HEK293 (cell line): Measurements from ENCODE around the gene KCNMA1.
A peak's percentile ranks its signal among the peaks of the same experiment; 100 is the strongest.

Experiments used
- CTCF ChIA-PET: fragments of 350-600 bp; formaldehyde crosslinking; extraction: SDS; loops from one replicate; lab custom pipeline; 2021; ENCODE audit warnings: antibody characterized with exemption; lab: Yijun Ruan, JAX
- POLR2A ChIA-PET: fragments of 300-600 bp; formaldehyde crosslinking; extraction: SDS; loops from one replicate; lab custom pipeline; 2020; ENCODE audit warnings: antibody characterized with exemption, inconsistent platforms; lab: Yijun Ruan, JAX
- H3K27ac ChIP-seq: fragments of 200-500 bp; sonication (Bioruptor generic); 2 replicates; pipeline ENCODE4 v1.5.1; 2014; ENCODE audit warnings: low read depth, low read length, control low read depth, inconsistent platforms; ENCODE audit errors: extremely low read depth
- H3K36me3 ChIP-seq, 2 experiments: fragments of 200-500 bp in 1 of 2; sonication (Bioruptor generic) in 1 of 2; 1 replicate in 1 of 2; 2 replicates in 1 of 2; pipeline ENCODE4 v1.5.1; 2014 to 2017; ENCODE audit warnings: inconsistent platforms in 2 of 2, low read length in 2 of 2; ENCODE audit not compliant: control insufficient read depth in 2 of 2, insufficient read depth in 1 of 2
- H3K4me1 ChIP-seq: fragments of 200-500 bp; sonication (Bioruptor generic); 2 replicates; pipeline ENCODE4 v1.5.1; 2014; ENCODE audit warnings: mild to moderate bottlenecking, low read length, inconsistent platforms; ENCODE audit not compliant: control insufficient read depth, insufficient read depth
- H3K4me3 ChIP-seq: 2 replicates; pipeline ENCODE4 v1.5.1; 2011; ENCODE audit warnings: low read depth, mild to moderate bottlenecking, control low read depth, low read length, moderate library complexity
- H3K9me3 ChIP-seq: fragments of 200-500 bp; sonication (Bioruptor generic); 2 replicates; pipeline ENCODE4 v1.5.1; 2014; ENCODE audit warnings: low read depth, low read length, inconsistent platforms; ENCODE audit not compliant: control insufficient read depth, insufficient read depth
- CTCF ChIP-seq: fragments of 450-650 bp; formaldehyde crosslinking; IDR thresholded peaks from 2 replicates; pipeline ENCODE4 v1.5.1; 2016; ENCODE audit warnings: missing biosample characterization, missing genetic modification characterization
- GLIS1 ChIP-seq: fragments of 450-650 bp; formaldehyde crosslinking; IDR thresholded peaks from 2 replicates; pipeline ENCODE4 v1.5.1; 2016; ENCODE audit warnings: missing biosample characterization, missing genetic modification characterization
- KLF16 ChIP-seq: fragments of 450-650 bp; formaldehyde crosslinking; IDR thresholded peaks from 2 replicates; pipeline ENCODE4 v1.5.1; 2017; ENCODE audit warnings: missing biosample characterization, missing genetic modification characterization
- PATZ1 ChIP-seq: fragments of 450-650 bp; formaldehyde crosslinking; IDR thresholded peaks from 2 replicates; pipeline ENCODE4 v1.5.1; 2016; ENCODE audit warnings: missing biosample characterization, missing genetic modification characterization
- PRDM1 ChIP-seq: fragments of 450-650 bp; formaldehyde crosslinking; IDR thresholded peaks from 2 replicates; pipeline ENCODE4; 2016; ENCODE audit warnings: missing biosample characterization, missing genetic modification characterization
- SETDB1 ChIP-seq: IDR thresholded peaks from one replicate; pipeline ENCODE4 v1.6.1; 2017; ENCODE audit warnings: mild to moderate bottlenecking, low read length, moderate library complexity, mixed read lengths; ENCODE audit not compliant: insufficient read length
- TCF7L2 ChIP-seq: IDR thresholded peaks from 2 replicates; pipeline ENCODE4 v1.6.1; 2011; ENCODE audit warnings: low read depth, mild to moderate bottlenecking, inconsistent platforms, low read length, moderate library complexity, borderline replicate concordance
- ZBTB17 ChIP-seq: fragments of 450-650 bp; formaldehyde crosslinking; IDR thresholded peaks from 2 replicates; pipeline ENCODE4 v1.5.1; 2016; ENCODE audit warnings: missing biosample characterization, missing genetic modification characterization
- ZBTB6 ChIP-seq: fragments of 450-650 bp; formaldehyde crosslinking; IDR thresholded peaks from 2 replicates; pipeline ENCODE4 v1.5.1; 2017; ENCODE audit warnings: missing biosample characterization, missing genetic modification characterization
- ZIC2 ChIP-seq: fragments of 450-650 bp; formaldehyde crosslinking; IDR thresholded peaks from 2 replicates; pipeline ENCODE4 v1.5.1; 2016; ENCODE audit warnings: missing biosample characterization, missing genetic modification characterization
- ZNF138 ChIP-seq: fragments of 450-650 bp; formaldehyde crosslinking; IDR thresholded peaks from 2 replicates; pipeline ENCODE4 v1.5.1; 2016; ENCODE audit warnings: missing biosample characterization, missing genetic modification characterization, borderline replicate concordance
- ZNF202 ChIP-seq: fragments of 450-650 bp; formaldehyde crosslinking; IDR thresholded peaks from 2 replicates; pipeline ENCODE4 v1.5.1; 2016; ENCODE audit warnings: missing biosample characterization, missing genetic modification characterization, borderline replicate concordance
- ZNF221 ChIP-seq: fragments of 450-650 bp; formaldehyde crosslinking; IDR thresholded peaks from 2 replicates; pipeline ENCODE4 v1.5.1; 2017; ENCODE audit warnings: missing biosample characterization, missing genetic modification characterization, borderline replicate concordance
- ZNF280C ChIP-seq: fragments of 450-650 bp; formaldehyde crosslinking; IDR thresholded peaks from 2 replicates; pipeline ENCODE4 v1.5.1; 2016; ENCODE audit warnings: missing biosample characterization, missing genetic modification characterization
- ZNF488 ChIP-seq: fragments of 450-650 bp; formaldehyde crosslinking; IDR thresholded peaks from 2 replicates; pipeline ENCODE4 v1.5.1; 2016; ENCODE audit warnings: missing biosample characterization, missing genetic modification characterization
- ZNF596 ChIP-seq: fragments of 450-650 bp; IDR thresholded peaks from 2 replicates; pipeline ENCODE4 v1.5.0; 2018; ENCODE audit warnings: missing biosample characterization, mild to moderate bottlenecking, missing genetic modification characterization, moderate library complexity
- ZNF600 ChIP-seq: fragments of 450-650 bp; formaldehyde crosslinking; IDR thresholded peaks from 2 replicates; pipeline ENCODE4 v1.5.1; 2016; ENCODE audit warnings: missing biosample characterization, missing genetic modification characterization
- ZNF621 ChIP-seq: fragments of 450-650 bp; formaldehyde crosslinking; IDR thresholded peaks from 2 replicates; pipeline ENCODE4 v1.5.1; 2017; ENCODE audit warnings: missing biosample characterization, missing genetic modification characterization
- ZNF623 ChIP-seq: fragments of 450-650 bp; formaldehyde crosslinking; IDR thresholded peaks from 2 replicates; pipeline ENCODE4 v1.5.1; 2016; ENCODE audit warnings: missing biosample characterization, missing genetic modification characterization
- ZNF626 ChIP-seq: fragments of 450-650 bp; sonication (Bioruptor Pico); formaldehyde crosslinking; IDR thresholded peaks from 2 replicates; pipeline ENCODE4 v1.5.1; 2018; ENCODE audit warnings: missing biosample characterization, missing genetic modification characterization, inconsistent platforms
- ZNF777 ChIP-seq: fragments of 450-650 bp; formaldehyde crosslinking; IDR thresholded peaks from 2 replicates; pipeline ENCODE4 v1.5.1; 2017; ENCODE audit warnings: missing biosample characterization, missing genetic modification characterization, borderline replicate concordance
- ZNF785 ChIP-seq: fragments of 450-650 bp; formaldehyde crosslinking; IDR thresholded peaks from 2 replicates; pipeline ENCODE4 v1.5.1; 2016; ENCODE audit warnings: missing biosample characterization, missing genetic modification characterization
- ZNF830 ChIP-seq: fragments of 450-650 bp; IDR thresholded peaks from 2 replicates; pipeline ENCODE4 v1.5.0; 2018; ENCODE audit warnings: missing biosample characterization, missing genetic modification characterization, low read depth, mild to moderate bottlenecking, moderate library complexity
- ZSCAN4 ChIP-seq: fragments of 450-650 bp; formaldehyde crosslinking; IDR thresholded peaks from 2 replicates; pipeline ENCODE4 v1.5.1; 2017; ENCODE audit warnings: missing biosample characterization, missing genetic modification characterization
- TF ChIP-seq, protein P1 (sequence below): fragments of 450-650 bp; formaldehyde crosslinking; optimal IDR thresholded peaks from 2 replicates; pipeline ENCODE3; 2016; ENCODE audit warnings: missing biosample characterization, mild to moderate bottlenecking, missing genetic modification characterization

The KCNMA1 gene

GRCh38 chr10:77463499-77463898 is 174.1 kb downstream of the KCNMA1 start:
- Histone ChIP-seq H3K9me3 (no peaks in the 10 kb centered on the region), H3K4me3 (no peak overlapping the region), H3K27ac (no peak overlapping the region)
- CTCF ChIA-PET, result interaction anchor here (0.6 kb wide), 1 partner anchor 96 kb away, joined by 3 read pairs; no protein-coding TSS in a partner anchor
- TF ChIP-seq PATZ1 (tag by site-specific recombination) (no peak), ZIC2 (tag by site-specific recombination) (peak; percentile 32; the same call in 1 of the 2 replicates), ZNF830 (tag by site-specific recombination) (no peak), ZNF621 (tag by site-specific recombination) (no peak), ZNF202 (tag by site-specific recombination) (no peak), ZNF138 (no peak), ZBTB17 (peak; percentile 64), KLF16 (tag by site-specific recombination) (no peak), GLIS1 (tag by site-specific recombination) (peak; percentile 5; the same call in 1 of the 2 replicates), ZSCAN4 (tag by site-specific recombination) (no peak), ZNF626 (no peak), TCF7L2 (no peak)
- TF ChIP-seq, all 188 proteins: peak for 3
- Histone ChIP-seq H3K36me3 (no peaks in the 10 kb centered on the region), H3K4me1 (no peaks in the 10 kb centered on the region)
- POLR2A ChIA-PET, result no interaction called here

DNA sequence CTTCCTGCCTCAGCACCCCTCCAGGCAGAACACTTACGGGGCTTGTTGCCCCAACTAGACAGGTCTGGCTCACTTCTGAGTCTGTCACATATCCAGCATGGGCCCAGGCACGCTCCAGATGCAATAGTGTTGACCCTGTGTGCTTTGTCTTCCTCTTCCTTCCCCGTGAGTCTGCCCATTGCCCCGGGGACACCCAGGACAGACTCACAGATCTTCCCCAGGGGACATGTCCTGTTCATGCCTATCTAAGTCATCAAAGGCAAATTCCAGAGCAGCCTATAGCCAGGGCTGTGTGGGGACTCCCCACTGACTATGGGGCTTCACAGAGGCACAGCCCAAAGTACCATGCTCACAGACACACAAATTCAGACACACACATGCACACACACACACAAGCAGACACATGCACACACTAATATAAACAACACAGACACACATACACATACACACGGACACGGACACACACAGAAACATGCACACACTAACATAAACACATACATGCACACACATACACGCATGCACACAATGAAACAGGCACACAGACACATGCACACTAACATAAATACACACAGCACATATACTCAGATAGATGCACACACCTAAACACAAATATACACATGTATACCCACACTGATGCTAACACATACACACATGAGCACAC is 175.8 kb downstream of the KCNMA1 start:
- ChIA-PET CTCF (no interaction called here), POLR2A (no interaction called here)
- H3K4me1 ChIP-seq, result no peaks in the 10 kb centered on the region
- no peaks in the 10 kb centered on the region for H3K9me3 ChIP-seq
- H3K27ac ChIP-seq, result no peak overlapping the region
- H3K4me3 ChIP-seq, result no peak overlapping the region
- no peaks in the 10 kb centered on the region for H3K36me3 ChIP-seq
- TF ChIP-seq ZNF785 (tag by site-specific recombination), result no peak
- no peak for TF ChIP-seq KLF16 (tag by site-specific recombination)
- TF ChIP-seq, protein P1, sequence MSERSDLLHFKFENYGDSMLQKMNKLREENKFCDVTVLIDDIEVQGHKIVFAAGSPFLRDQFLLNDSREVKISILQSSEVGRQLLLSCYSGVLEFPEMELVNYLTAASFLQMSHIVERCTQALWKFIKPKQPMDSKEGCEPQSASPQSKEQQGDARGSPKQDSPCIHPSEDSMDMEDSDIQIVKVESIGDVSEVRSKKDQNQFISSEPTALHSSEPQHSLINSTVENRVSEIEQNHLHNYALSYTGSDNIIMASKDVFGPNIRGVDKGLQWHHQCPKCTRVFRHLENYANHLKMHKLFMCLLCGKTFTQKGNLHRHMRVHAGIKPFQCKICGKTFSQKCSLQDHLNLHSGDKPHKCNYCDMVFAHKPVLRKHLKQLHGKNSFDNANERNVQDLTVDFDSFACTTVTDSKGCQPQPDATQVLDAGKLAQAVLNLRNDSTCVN, result no peak
- no peak for TF ChIP-seq ZNF596
- no peak for TF ChIP-seq ZNF488 (tag by site-specific recombination)
- no peak for TF ChIP-seq ZNF623 (tag by site-specific recombination)
- peak; percentile 85; the same call in 1 of the 2 replicates for TF ChIP-seq ZNF280C (tag by site-specific recombination)
- TF ChIP-seq ZBTB6, result no peak
- no peak for TF ChIP-seq PRDM1 (tag by site-specific recombination)
- TF ChIP-seq CTCF (tag by site-specific recombination), result no peak
- TF ChIP-seq ZNF777 (tag by site-specific recombination), result no peak
- TF ChIP-seq ZNF221 (tag by site-specific recombination), result no peak
- TF ChIP-seq SETDB1, result no peak
- no peak for TF ChIP-seq ZNF600 (tag by site-specific recombination)
